ENCODE results near the gene PDC. TPM values are rescaled to one million over a fixed set of nuclear protein-coding genes. Genes with fewer than 3 reads are reported as not detected.
"Not testable (repeated sequence)": the region's sequence is repeated elsewhere in the genome, so short reads cannot be mapped to it uniquely, and the experiment has no call there.

PDC gene
- total and polyA plus RNA-seq, 4 donors, result not detected

DNA sequence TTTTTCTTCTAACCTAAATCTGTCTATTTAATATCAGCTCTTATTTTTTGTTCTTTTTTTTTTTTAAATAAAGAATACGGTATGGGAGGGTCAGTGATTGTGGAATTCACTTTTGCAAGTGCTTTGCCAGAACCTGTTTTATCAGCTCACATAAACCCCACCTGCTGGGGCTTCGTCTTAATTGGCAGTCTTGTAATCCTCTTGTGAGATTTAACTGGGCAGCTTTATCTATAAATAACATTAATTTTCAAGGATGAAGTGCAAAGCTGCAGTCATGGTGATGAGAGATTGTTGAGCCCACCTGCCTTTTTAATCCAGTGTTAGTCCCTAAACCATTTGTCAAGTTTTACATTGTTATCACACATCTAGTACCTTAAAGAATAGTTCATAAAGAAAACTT lies 18.2 kb upstream of the PDC start:
- Histone ChIP-seq H3K4me1 (ENCODE audit: control insufficient read depth in 1 of 2, insufficient read depth in 2 of 2, low read length in 2 of 2) (no peaks in the 10 kb centered on the region), H3K9me3 (ENCODE audit: control insufficient read depth, low read length) (no peaks in the 10 kb centered on the region), H3K27ac (ENCODE audit: low read depth in 1 of 2, low read length in 2 of 2) (no peak overlapping the region), H3K4me3 (ENCODE audit: low read length in 2 of 2) (no peak overlapping the region), H3K27me3 (ENCODE audit: control insufficient read depth in 1 of 2, insufficient read depth in 2 of 2, low read length in 1 of 2) (no peaks in the 10 kb centered on the region), H3K36me3 (ENCODE audit: control insufficient read depth in 1 of 2, insufficient read depth in 2 of 2, low read length in 1 of 2) (no peaks in the 10 kb centered on the region)
- 71 to 79% methylated on average over 2 of the region's 2 CpGs for WGBS, 2 donors
- ATAC-seq (ENCODE audit: low FRiP score), result no peak
- intact Hi-C loops (cut with DNase I), result no loop called here
- no peak for DNase-seq

DNA sequence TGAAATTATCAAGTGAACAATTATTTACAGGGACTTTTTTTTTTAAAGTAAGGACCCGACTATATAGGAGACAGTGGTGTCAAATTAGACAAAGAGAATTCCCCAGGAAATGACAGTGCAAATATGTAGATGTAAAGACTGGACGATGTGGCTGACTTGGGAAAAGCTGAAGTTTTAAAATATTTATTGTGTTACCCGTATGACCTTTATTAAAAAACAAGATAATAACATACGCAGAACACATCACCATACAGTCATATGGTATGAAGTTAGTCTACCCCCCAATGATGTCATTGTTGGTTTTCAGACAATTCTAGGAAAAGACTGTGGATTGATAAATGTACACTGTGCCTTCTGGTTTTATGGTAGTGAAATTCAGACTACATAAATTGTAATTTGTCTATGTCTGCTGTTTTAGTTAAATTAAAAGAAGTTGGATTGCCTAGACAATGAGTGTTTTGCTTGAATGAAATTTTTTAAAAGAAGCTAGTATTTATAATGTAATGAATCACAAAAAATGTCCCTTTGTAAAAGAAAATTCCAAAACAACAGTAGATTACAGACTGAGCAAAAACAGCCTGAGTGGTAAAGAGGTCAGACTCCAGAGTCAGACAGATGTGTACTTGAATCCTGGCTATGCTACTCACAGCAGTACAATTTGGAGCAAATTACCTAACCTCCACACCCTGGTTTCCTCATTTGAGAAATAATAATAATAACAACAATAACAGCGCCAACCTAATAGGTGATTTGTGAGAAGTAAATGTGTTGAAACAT lies 15.5 kb upstream of the PDC start:
- Histone ChIP-seq H3K4me1 (ENCODE audit: control insufficient read depth in 1 of 2, insufficient read depth in 2 of 2, low read length in 2 of 2) (no peaks in the 10 kb centered on the region), H3K9me3 (ENCODE audit: control insufficient read depth, low read length) (no peaks in the 10 kb centered on the region), H3K27ac (ENCODE audit: low read depth in 1 of 2, low read length in 2 of 2) (no peak overlapping the region), H3K4me3 (ENCODE audit: low read length in 2 of 2) (no peak overlapping the region), H3K27me3 (ENCODE audit: control insufficient read depth in 1 of 2, insufficient read depth in 2 of 2, low read length in 1 of 2) (no peaks in the 10 kb centered on the region), H3K36me3 (ENCODE audit: control insufficient read depth in 1 of 2, insufficient read depth in 2 of 2, low read length in 1 of 2) (no peaks in the 10 kb centered on the region)
- WGBS, 2 donors, result 69 to 72% methylated on average over 5 of the region's 5 CpGs
- no peak for ATAC-seq (ENCODE audit: low FRiP score)
- intact Hi-C loops (cut with DNase I), result no loop called here
- no peak for DNase-seq

DNA sequence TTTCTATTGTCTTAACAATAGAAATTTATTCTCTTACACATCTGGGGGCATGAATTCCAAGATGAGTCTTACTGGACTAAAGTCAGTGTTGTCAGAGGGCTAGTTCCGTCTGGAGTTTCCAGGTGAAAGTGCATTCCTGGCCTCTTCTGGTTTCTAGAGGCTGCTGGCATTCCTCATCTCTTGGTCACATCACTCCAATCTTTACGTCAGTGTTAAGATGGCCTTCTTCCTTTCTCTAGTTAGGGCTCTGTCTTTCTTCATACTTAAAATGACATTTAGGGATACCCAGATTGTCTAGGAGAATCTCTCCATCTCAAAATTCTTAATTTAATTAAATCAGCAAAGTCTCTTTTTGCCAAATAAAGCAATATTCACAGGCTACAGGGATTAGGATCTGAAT lies 13.3 kb upstream of the PDC start:
- ATAC-seq (ENCODE audit: low FRiP score) (no peak), DNase-seq (no peak)
- WGBS, 2 donors, result 80 to 89% methylated on average over 2 of the region's 2 CpGs
- H3K27ac ChIP-seq (ENCODE audit: low read depth in 1 of 2, low read length in 2 of 2), result no peak overlapping the region
- intact Hi-C loops (cut with DNase I), result no loop called here
- no peaks in the 10 kb centered on the region for H3K9me3 ChIP-seq (ENCODE audit: control insufficient read depth, low read length)
- H3K36me3 ChIP-seq (ENCODE audit: control insufficient read depth in 1 of 2, insufficient read depth in 2 of 2, low read length in 1 of 2), result no peaks in the 10 kb centered on the region
- no peak overlapping the region for H3K4me3 ChIP-seq (ENCODE audit: low read length in 2 of 2)
- no peaks in the 10 kb centered on the region for H3K27me3 ChIP-seq (ENCODE audit: control insufficient read depth in 1 of 2, insufficient read depth in 2 of 2, low read length in 1 of 2)
- H3K4me1 ChIP-seq (ENCODE audit: control insufficient read depth in 1 of 2, insufficient read depth in 2 of 2, low read length in 2 of 2), result no peaks in the 10 kb centered on the region

DNA sequence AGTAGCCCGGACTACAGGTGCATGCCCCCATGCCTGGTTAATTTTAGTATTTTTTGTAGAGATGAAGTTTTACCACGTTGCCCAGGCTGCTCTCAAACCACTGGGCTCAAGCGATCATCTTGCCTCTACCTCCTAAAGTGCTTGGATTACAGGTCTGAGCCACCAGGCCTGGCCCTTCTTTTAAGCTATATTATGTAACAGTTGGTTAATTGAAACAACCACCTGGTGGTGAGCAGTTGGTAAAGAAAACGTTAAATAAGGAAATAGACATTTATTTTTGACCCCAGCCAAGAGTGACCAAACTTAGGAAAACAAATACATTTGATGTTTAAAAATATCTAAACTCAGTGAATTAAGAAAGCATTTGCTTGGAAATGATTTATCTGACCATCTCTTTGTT lies 12.1 kb upstream of the PDC start:
- no peak for ATAC-seq (ENCODE audit: low FRiP score)
- intact Hi-C loops (cut with DNase I), result no loop called here
- no peak for DNase-seq

DNA sequence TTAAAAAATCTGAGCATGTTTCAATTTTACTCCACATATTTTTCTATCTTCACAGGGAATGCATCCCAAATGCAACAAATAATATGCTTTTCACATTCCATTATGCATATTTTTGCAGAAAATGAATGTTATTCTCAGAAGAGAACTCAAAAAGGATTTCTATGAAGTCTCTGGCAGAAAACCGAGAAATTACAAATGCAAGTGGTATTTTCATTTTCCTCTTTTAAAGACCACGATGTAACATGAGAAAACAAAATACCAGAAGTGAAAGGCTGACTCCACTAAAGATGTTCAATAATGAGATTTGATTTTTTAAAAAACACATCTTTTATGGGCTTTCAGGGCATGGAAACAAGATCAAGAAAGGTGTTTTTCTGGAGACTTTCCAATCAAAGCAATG lies 5.0 kb upstream of the PDC start:
- H3K9me3 ChIP-seq (ENCODE audit: control insufficient read depth, low read length), result no peaks in the 10 kb centered on the region
- no peaks in the 10 kb centered on the region for H3K4me1 ChIP-seq (ENCODE audit: control insufficient read depth in 1 of 2, insufficient read depth in 2 of 2, low read length in 2 of 2)
- DNase-seq (no peak), ATAC-seq (ENCODE audit: low FRiP score) (no peak)
- no peak overlapping the region for H3K27ac ChIP-seq (ENCODE audit: low read depth in 1 of 2, low read length in 2 of 2)
- no peaks in the 10 kb centered on the region for H3K27me3 ChIP-seq (ENCODE audit: control insufficient read depth in 1 of 2, insufficient read depth in 2 of 2, low read length in 1 of 2)
- H3K4me3 ChIP-seq (ENCODE audit: low read length in 2 of 2), result no peak overlapping the region
- WGBS, 2 donors, result 7 to 24% methylated on average over 2 of the region's 2 CpGs
- no peaks in the 10 kb centered on the region for H3K36me3 ChIP-seq (ENCODE audit: control insufficient read depth in 1 of 2, insufficient read depth in 2 of 2, low read length in 1 of 2)
- intact Hi-C loops (cut with DNase I), result no loop called here

More for the DNA sequence above, 12.1 kb upstream of the PDC start:
- no peaks in the 10 kb centered on the region for H3K36me3 ChIP-seq (ENCODE audit: control insufficient read depth in 1 of 2, insufficient read depth in 2 of 2, low read length in 1 of 2)
- H3K27me3 ChIP-seq (ENCODE audit: control insufficient read depth in 1 of 2, insufficient read depth in 2 of 2, low read length in 1 of 2), result no peaks in the 10 kb centered on the region
- no peak overlapping the region for H3K27ac ChIP-seq (ENCODE audit: low read depth in 1 of 2, low read length in 2 of 2)
- H3K4me1 ChIP-seq (ENCODE audit: control insufficient read depth in 1 of 2, insufficient read depth in 2 of 2, low read length in 2 of 2), result no peaks in the 10 kb centered on the region
- H3K4me3 ChIP-seq (ENCODE audit: low read length in 2 of 2), result no peak overlapping the region
- WGBS, 2 donors, result 74 to 76% methylated on average over 4 of the region's 4 CpGs
- H3K9me3 ChIP-seq (ENCODE audit: control insufficient read depth, low read length), result no peaks in the 10 kb centered on the region

DNA sequence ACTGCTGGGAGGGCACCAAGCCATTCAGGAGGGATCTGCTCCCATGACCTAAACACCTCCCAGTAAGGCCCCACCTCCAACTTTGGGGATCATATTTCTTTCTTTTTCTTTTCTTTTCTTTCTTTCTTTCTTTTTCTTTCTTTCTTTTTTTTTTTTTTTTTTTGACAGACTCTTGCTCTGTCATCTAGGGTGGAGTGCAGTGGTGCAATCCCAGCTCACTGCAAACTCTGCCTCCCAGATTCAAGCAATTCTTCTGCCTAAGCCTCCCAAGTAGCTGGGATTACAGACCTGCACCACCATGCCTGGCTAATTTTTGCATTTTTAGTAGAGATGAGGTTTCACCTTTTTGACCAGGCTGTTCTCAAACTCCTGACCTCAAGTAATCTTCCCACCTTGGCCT lies 4.6 kb upstream of the PDC start:
- H3K4me3 ChIP-seq (ENCODE audit: low read length in 2 of 2); ATAC-seq (ENCODE audit: low FRiP score); H3K36me3 ChIP-seq (ENCODE audit: control insufficient read depth in 1 of 2, insufficient read depth in 2 of 2, low read length in 1 of 2); H3K4me1 ChIP-seq (ENCODE audit: control insufficient read depth in 1 of 2, insufficient read depth in 2 of 2, low read length in 2 of 2); H3K9me3 ChIP-seq (ENCODE audit: control insufficient read depth, low read length); intact Hi-C loops (cut with DNase I); H3K27ac ChIP-seq (ENCODE audit: low read depth in 1 of 2, low read length in 2 of 2); H3K27me3 ChIP-seq (ENCODE audit: control insufficient read depth in 1 of 2, insufficient read depth in 2 of 2, low read length in 1 of 2); DNase-seq: not testable (repeated sequence)

DNA sequence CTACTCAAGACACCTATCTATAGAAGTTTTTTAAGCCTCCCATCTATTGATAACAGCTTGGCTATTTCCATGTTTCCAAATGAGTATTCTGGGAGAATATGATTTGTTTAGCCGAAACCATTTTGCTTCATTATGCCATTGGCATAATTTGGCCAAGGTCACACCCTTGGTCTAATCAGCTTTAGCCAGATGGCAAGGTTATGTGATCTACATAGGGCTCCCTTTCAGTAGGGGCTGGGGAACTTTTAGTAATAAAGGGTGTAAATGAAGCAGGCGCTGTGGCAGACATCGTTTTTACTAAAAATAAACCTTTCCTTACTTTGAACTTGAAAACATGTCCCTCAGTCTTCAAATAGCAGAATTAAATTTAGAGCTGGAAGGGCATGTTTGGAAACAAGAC lies 3.0 kb upstream of the PDC start:
- intact Hi-C loops (cut with DNase I), result no loop called here
- H3K36me3 ChIP-seq (ENCODE audit: control insufficient read depth in 1 of 2, insufficient read depth in 2 of 2, low read length in 1 of 2), result no peaks in the 10 kb centered on the region

DNA sequence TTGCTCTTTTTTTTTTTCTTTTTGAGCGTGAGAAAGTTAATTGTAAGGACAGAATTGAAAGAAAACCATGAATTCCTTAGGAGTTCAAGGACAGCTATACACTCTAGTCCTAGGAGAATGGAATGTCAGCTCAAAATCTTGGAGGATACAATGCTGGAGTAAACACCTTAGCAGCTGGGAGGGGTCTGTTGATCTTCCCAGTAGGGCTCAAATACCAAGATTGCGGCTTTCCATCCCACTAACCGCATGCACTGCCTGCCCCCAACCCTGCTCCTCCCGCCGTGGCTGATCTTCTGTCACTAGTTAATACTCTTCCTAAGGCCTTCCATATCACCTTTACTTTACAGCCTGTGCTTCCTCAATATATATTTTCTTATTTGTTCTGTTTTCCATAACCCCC lies 2.6 kb upstream of the PDC start:
- WGBS, 2 donors, result 76 to 88% methylated on average over 5 of the region's 5 CpGs
- Histone ChIP-seq H3K27ac (ENCODE audit: low read depth in 1 of 2, low read length in 2 of 2) (no peak overlapping the region), H3K4me3 (ENCODE audit: low read length in 2 of 2) (no peak overlapping the region), H3K4me1 (ENCODE audit: control insufficient read depth in 1 of 2, insufficient read depth in 2 of 2, low read length in 2 of 2) (no peaks in the 10 kb centered on the region), H3K9me3 (ENCODE audit: control insufficient read depth, low read length) (no peaks in the 10 kb centered on the region), H3K27me3 (ENCODE audit: control insufficient read depth in 1 of 2, insufficient read depth in 2 of 2, low read length in 1 of 2) (no peaks in the 10 kb centered on the region), H3K36me3 (ENCODE audit: control insufficient read depth in 1 of 2, insufficient read depth in 2 of 2, low read length in 1 of 2) (no peaks in the 10 kb centered on the region)
- DNase-seq (no peak), ATAC-seq (ENCODE audit: low FRiP score) (no peak)
- intact Hi-C loops (cut with DNase I), result no loop called here

More for the DNA sequence above, 3.0 kb upstream of the PDC start:
- H3K27ac ChIP-seq (ENCODE audit: low read depth in 1 of 2, low read length in 2 of 2), result no peak overlapping the region
- 61 to 67% methylated on average over 3 of the region's 3 CpGs for WGBS, 2 donors
- no peaks in the 10 kb centered on the region for H3K4me1 ChIP-seq (ENCODE audit: control insufficient read depth in 1 of 2, insufficient read depth in 2 of 2, low read length in 2 of 2)
- no peak for DNase-seq
- no peaks in the 10 kb centered on the region for H3K27me3 ChIP-seq (ENCODE audit: control insufficient read depth in 1 of 2, insufficient read depth in 2 of 2, low read length in 1 of 2)
- no peak for ATAC-seq (ENCODE audit: low FRiP score)
- no peak overlapping the region for H3K4me3 ChIP-seq (ENCODE audit: low read length in 2 of 2)
- H3K9me3 ChIP-seq (ENCODE audit: control insufficient read depth, low read length), result no peaks in the 10 kb centered on the region

DNA sequence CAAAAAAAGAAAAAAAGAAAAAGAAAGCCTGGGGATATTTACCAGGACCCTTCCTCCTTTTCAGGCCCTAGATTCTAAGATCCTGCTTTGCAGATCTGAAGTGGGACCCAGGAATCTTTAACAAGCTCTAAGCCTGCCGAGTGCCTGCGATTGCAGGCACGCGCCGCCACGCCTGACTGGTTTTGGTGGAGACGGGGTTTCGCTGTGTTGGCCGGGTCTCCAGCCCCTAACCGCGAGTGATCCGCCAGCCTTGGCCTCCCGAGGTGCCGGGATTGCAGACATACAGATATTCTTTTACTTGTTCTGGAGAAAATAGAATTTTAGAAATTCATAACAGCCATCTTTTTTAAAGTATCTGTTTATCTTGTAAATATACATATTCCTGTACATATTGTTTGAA lies 1.8 kb downstream of the PDC start:
- H3K9me3 ChIP-seq (ENCODE audit: control insufficient read depth, low read length); ATAC-seq (ENCODE audit: low FRiP score); H3K4me1 ChIP-seq (ENCODE audit: control insufficient read depth in 1 of 2, insufficient read depth in 2 of 2, low read length in 2 of 2); H3K27me3 ChIP-seq (ENCODE audit: control insufficient read depth in 1 of 2, insufficient read depth in 2 of 2, low read length in 1 of 2); H3K36me3 ChIP-seq (ENCODE audit: control insufficient read depth in 1 of 2, insufficient read depth in 2 of 2, low read length in 1 of 2); H3K4me3 ChIP-seq (ENCODE audit: low read length in 2 of 2); intact Hi-C loops (cut with DNase I); DNase-seq; H3K27ac ChIP-seq (ENCODE audit: low read depth in 1 of 2, low read length in 2 of 2): not testable (repeated sequence)
- WGBS, 2 donors, result 97 to 98% methylated on average over 14 of the region's 14 CpGs

Data from aorta (tissue), 5 donors.